ENCODE measurements around the gene SMIM10.
"Not testable (repeated sequence)": the region's sequence is repeated elsewhere in the genome, so short reads cannot be mapped to it uniquely, and the experiment has no call there.

SMIM10 gene

DNA sequence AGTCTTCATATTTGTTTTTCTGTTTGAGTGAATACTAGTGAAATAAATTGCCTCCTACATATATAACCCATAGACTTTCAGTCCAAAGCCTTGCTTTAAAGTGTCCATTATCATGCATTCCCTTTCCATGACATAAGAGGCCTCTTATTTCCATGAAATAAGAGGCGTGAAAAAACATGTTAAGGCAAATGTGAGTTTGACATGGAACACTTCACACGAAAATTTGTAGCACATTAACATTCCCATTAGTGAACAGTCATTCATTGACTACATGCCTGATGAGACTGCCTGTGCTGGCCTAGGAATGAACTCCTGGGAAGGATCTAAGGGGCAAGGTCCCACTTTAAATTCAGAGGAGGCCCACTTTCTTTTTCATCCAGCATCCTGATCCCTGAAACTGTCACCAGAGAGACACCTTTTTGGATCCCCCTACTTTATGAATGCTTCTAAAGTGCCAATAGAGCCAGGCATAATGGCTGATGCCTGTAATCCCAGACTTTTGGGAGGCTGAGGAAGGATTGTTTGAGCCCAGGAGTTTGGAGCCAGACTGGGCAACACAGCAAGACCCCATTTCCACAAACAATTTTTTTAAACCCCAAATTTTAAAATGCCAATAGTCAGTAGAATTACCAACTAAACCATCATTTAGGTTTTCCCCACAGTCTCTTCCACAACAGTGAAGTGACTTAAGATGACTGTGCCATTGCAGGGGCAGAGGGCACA lies 24.9 kb downstream of the SMIM10 start:
- DNase-seq, result no peak

DNA sequence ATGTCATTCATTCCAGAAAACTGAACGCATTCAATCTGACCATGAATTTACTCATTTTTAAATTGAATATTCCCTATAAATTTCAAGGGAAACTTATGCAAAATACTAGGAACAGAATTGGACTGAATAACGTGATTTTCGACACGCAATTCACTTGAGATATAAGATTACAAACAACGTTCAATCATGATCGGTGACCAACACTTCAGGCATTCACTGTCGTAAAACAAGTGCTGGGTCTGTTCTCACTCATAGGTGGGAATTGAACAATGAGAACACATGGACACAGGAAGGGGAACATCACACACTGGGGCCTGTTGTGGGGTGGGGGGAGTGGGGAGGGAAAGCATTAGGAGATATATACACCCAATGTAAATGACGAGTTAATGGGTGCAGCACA lies 29.1 kb downstream of the SMIM10 start:
- DNase-seq, result not testable (repeated sequence)

DNA sequence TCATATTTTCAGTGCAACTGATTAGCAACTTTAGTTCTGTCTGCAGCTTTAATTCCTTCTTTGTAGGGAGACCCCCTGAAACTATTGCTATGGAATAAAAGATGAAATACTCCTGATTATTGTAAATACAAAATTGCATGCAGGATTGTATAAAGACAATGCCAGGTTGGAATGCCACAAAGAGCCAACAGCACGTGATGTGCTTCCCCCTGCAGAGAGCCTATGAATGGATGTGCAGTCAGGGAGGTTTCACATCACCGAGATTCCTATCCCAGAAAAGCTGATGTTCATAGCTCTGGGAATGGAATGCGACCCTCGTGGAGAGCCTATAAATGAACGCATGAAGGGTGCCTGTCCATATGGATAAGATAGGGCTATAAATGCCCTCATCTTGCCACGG lies 33.0 kb downstream of the SMIM10 start:
- not testable (repeated sequence) for DNase-seq

DNA sequence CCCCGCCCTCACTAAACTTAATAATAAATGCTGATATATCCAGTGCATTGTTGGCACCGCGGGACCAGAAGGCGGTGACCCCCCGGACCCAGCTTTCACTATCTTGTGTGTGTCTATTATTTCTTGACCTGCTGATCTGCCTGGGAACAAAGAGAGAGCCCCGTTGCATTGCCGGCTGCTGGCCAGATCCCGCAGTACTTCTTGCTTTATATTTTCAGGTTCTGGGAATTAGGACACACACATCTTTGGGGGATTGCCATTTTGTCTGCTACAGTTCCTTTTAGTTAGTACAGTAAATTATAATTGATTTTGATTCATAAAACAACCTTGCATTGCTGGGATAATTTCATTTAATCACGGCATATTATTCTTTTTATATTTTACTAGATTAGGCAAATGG lies 33.7 kb downstream of the SMIM10 start:
- DNase-seq, result no peak

DNA sequence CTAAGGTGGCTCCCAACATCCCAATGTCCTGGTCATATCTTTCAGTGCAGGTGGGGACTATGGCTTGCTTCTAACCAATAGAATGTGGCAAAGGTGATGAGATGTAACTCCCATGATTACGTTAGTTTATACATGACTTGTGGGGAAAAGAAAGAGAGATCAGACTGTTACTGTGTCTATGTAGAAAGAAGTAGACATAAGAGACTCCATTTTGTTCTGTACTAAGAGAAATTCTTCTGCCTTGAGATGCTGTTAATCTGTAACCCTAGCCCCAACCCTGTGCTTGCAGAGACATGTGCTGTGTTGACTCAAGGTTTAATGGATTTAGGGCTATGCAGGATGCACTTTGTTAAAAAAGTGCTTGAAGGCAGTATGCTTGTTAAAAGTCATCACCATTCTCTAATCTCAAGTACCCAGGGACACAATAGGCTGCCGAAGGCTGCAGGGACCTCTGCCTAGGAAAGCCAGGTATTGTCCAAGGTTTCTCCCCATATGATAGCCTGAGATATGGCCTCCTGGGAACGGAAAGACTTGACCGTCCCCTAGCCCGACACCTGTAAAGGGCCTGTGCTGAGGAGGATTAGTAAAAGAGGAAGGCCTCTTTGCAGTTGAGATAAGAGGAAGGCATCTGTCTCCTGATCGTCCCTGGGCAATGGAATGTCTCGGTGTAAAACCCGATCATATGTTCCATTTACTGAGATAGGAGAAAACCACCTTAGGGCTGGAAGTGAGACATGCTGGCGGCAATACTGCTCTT lies 39.6 kb downstream of the SMIM10 start:
- DNase-seq, result not testable (repeated sequence)

DNA sequence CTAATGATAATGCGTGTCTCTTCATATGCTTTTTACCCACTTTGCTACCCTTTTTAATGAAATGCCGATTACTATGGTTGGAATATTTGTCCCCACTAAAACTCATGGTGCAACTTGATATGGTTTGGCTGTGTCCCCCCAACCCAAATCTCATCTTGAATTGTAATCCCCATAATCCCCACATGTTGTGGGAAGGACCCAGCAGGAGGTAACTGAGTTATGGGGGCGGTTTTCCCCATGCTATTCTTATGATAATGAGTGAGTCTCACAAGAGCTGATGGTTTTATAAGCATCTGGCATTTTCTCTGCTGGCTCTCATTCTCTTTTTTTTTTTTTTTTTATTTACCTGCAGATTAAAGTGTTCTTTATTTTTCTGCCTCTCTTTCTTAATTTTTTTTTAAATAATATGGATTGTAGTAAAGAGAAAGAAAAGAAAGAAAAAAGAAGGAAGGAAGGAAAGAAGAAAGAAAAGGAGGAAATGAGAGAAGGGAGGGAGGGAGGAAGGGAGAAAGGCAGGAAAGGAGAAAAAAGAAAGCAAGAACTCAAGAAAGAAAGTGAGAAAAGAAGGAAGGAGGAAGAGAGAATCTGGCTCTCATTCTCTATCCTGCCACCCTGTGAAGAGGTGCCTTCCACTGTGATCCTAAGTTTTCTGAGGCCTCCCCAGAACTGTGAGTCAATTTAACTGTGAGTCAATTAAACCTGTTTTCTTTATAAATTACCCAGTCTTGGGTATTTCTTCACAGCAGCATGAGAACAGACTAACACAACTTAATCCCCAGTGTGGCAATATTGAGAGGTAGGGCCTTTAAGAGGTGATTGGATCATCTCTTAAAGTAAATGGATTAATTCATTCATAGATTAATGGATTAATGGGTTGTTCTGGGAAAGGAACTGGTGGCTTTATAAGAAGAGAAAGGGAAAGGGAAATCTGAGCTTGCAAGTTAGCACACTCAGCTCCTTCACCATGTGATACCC lies 50.6 kb downstream of the SMIM10 start:
- not testable (repeated sequence) for DNase-seq
